Myocyte (in vitro differentiated cells): ENCODE data around the gene STOX2. TPM values are rescaled to one million over a fixed set of nuclear protein-coding genes. Genes with fewer than 3 reads are reported as not detected.

Source experiments
- DNase-seq: peaks from one replicate; pipeline ENCODE4 v3.0.0-alpha.2; 2012; ENCODE audit warnings: low read depth
- total RNA-seq: library from RNA; depleted of rRNA; stranded (reverse); fragments of >200 nt; gene quantifications from 2 replicates; pipeline ENCODE4 v1.2.3, GENCODE V29; 2014

The STOX2 gene
- total RNA-seq, 1 donor from 2014 or later = 0.53 TPM

DNA sequence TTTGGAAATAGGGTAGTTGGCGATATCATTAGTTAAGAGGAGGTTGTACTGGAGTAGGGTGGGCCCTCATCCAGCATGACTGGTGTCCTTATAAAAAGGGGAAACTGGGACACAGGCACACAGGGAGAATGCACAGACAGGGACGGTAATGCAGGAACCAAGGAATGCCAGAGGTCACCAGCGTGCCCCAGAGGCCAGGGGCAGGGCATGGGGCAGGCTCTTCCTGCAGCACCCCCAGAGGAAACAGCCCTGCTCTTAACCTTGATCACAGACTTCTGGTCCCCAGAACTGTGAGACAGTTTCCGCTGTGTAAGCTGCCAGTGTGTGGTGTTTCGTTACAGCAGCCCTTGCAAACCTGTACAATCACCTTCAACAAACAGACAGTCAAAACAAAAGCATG is 15.9 kb upstream of the STOX2 start:
- DNase-seq = no peak

DNA sequence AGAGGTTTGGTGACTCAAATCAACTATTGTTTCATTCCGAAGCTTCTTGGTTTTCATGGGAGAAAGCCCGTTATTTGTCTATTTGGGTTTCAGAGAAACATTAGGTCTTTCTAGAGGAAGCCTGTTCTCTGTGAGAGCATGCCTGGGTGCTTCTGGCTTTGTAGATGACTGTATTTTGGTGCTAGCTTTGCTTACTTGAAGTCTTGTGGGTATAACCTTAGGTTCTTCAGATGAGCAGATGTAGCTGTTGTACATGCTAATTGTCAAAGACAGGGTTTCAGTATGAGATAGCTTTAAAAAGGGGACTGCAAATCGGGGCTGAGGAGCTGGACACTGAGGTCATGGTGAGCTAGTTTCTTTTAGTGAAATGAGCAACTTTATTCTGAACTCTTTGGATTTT is 7.9 kb upstream of the STOX2 start:
- no peak for DNase-seq

DNA sequence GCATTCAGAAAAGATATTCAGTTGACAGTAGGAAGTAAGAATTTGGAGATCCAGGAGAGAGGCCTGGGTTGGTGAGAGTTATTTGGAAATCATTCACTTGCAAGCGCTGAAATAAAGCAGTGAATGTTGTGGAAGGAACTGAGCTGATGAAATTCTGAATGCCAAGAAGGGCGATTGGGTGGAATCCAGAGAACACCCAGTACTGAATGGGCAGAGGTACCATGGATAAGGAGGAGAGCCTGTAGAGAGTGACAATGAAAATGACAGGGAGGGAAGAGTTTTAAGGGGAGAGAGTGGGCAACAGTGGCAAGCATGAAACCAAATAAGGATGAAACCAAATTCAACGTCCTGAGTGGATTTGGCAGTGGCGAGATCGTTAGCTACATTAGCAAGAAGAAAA is 6.7 kb upstream of the STOX2 start:
- no peak for DNase-seq

DNA sequence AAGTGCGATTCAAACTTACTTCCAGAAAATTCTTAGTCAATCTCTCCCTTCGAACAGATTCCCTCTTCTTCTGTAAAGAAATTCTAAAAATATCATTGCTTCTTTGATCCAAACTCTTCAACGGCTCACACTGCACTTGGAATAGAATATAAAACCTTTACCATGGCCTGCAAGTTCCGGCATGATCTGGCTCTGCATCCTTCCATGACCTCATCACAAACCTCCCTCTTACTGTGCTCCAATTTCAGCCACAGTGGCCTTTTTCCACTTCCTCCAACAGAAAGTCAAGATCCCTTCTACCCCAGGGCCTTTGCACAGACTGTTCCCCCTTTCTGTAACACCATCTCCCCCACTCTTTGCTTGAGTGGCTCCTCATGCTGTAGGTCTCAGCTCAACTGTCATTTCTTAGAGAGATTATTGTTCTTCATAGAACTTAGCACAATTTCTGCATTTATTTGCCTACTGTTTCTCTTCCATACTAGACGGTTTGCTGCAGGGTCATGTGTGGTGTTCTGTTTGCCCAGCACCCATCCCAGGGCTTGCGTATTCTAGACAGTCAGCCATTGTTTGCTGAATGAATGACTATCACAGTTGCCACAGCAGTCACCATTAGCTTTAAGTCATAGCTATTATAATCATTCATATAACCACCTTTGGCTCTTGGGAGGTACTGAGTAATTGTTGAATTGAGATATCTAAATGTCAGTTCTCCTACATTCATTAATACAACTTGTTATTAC is 1.9 kb upstream of the STOX2 start:
- no peak for DNase-seq

DNA sequence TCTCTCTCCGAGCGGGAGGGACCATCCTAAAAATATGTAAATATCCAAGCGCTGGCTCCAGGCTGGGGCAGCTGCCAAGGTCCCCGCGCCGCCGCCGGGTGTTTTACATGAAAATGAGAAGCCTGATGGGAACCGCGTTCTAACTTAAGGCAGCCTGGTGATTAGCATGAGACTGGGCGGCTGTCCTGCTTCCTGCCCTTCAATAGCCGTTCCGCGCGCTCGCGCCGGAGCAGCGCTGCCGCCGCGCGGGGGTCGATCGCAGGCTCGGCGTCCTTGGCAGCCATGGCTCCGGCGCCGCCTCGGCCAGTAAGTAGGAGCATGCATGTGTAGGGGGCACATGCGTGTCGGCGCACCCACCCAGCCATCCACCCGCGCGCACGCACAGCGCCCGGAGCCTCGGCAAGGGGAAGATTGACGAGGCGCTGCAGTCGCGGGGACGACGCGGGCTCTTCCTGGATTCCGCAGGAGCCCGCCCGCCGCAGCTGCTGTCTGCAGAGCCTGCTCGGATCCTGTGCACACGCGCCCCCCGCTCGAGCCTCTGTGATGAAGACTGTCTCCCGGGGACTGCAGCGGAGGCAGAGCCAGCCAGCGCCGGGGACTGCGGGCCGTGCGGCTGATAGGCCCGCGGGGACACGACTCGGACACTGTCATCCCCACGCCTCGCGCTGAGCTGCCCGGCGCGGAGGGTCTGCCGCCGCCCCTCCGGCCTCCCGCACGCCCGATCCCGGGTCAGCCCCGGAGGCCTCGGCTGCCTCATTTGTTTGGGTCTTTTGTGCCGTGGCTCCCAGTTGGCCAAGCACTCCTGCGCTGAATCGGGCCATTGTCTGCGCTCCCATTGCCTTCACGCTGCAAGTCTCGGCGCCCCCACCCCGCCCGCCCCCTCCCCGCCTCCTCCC is 734 bp downstream of the STOX2 start:
- peak; percentile 2 for DNase-seq

DNA sequence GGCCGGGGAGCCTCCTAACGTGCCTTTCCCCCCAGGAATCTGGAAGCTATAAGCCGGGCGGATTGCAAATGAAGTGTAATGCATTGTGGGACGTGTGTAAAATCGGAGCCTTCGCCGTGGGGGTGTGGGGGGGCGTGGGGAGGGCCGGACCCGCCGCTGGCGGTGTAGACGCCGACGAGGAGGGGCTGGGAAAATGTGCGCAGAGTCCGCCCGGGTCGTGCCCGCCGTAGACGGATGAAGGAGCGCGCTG is 1.3 kb downstream of the STOX2 start:
- no peak for DNase-seq

DNA sequence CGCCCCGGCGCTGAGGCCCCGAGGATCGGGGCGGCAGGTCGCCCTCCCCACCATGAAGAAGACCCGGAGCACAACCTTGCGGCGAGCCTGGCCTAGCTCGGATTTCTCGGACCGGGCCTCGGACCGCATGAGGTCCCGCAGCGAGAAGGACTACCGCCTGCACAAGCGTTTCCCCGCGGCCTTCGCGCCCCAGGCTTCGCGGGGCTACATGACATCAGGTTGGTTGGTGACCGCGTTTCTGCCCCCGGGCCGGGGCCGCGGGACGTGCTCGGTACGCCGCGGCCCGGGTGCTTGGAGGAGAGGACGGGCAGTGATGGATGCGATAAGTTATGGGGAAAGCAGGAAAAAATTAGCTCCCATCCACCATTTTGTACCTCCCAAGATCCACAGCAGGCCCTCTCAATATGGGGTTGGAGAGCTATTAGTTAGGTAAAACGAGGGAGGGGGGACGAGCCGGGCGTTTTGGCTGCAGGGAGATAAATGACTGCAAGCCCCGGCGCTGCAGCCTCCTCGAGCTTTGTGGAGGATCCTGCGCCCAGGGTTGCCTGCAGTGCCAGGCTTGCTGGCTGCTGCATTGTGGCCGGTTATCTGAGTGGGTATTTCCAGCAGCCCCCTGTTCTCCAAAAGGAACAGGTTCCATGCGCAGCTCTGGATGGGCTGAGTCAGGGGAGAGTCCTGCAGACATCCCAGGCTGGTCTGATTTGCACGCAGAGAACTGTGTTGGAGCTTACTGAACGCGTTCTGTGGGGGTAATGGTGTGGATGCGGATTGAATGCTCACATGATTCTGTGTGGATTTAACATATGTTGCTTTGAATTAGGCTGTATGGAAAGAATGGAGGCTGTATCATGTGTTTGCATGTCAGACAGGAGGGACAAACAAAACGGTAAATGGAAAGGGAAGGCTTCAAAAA is 1.9 kb downstream of the STOX2 start:
- no peak for DNase-seq

DNA sequence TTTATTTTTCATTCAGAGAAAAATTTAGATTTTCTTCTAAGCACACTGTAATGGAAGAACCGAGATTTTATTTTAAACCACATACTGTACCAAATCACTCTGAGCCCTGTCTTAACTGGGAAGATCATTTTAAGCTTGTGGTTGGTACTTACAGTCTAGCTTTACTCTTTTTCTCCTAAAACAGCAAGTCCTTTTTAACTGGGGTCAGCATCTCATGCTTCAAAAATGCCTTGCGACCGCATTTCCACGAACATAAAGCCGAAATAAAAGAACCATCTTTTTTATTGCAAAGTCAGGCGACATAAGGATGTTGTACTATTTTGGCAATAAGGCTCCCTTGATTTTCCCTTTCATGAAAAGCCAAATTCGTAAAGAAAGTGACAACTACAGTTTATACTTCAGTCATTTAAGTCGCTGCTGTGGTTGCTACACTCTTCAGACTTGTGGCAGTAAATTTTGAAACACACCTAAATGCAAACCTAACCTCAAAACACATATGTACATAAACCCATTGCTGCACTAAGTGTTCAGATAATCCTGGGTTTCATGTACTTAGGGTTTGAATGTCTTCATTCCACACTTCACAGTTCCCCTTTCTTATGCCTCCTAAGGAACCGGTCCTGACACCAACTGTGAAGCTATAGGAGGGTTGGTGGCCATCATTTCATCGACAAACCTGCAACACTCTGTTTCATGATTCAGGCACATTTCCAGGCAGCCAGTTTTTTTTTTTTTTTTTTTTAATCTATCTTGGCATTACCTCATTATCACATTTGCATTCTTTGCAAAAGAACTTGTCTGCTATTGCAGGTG is 3.0 kb downstream of the STOX2 start:
- DNase-seq = no peak

DNA sequence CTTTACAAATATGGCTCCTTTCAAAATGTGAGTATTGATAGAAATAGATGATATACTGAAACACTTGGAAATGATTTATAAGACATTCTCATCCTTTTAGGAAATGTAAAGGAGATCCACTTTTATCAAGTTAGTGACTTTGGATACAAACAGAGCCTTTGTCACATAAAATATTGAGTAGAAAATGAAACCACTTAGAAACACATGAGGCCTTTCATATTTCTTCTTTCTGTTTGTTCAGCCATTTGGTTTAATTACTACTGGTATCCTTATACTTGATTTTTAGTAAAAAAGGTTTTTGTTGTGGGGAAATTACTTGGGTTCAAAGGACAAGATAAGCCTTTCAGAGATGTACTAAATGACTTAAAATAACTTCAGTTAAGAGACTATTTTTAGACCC is 4.1 kb downstream of the STOX2 start:
- DNase-seq = no peak

DNA sequence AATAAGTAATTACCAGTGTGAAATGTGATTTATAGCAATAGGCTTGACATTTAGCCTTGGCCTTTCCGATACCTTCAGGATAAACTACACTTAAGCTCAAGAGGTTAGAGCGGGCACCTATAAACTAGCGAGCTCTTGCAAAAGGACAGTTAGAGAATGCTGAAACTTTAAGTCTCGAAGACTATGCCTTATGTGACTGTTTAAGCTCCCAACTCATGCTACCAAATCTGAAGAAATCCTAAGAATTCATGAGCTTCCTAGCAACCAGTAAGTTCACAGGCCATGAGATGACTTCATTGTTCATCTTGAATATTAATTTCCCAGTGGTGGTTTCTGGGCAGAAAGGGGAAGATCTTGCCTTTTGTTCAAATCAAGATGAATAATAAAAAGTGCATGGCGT is 4.7 kb downstream of the STOX2 start:
- DNase-seq = no peak

DNA sequence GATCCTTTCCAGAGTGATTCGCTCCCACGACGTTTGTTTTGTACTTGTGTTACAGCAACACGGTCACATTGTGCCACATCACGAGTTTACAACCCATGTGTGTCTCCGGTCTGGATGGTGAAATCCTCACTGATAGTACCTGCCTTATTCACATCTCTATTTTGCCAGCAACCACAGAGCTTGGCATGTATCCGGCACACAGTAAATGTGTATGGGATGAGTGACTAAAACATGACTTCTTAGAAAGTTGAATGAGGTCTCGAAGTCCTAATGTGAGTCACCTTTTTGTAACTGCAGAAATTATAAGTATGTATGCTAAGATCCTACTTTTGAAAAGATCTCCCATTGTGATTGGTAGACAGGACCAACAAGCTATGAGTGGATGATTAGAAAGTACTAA is 7.5 kb downstream of the STOX2 start:
- no peak for DNase-seq

DNA sequence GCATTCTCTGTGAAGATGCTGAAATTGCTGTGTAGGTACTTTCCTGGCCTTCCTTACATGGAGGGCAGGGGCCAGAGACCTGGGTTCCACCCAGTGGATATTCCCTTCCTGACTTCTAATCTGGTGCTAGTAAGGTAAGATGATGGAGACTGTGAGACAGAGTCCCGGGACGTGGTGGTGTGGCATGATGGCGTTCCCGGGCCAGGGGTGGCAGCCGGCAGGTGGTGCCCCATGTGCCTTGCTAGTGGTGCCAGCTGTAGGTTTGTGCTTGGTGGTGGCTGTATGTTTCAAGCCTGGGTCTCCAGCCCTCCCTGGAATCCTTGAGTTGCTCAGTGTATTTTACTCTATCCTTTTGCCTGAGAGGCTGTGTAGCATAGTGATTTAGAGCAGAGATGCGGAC is 10.9 kb downstream of the STOX2 start:
- DNase-seq = no peak

DNA sequence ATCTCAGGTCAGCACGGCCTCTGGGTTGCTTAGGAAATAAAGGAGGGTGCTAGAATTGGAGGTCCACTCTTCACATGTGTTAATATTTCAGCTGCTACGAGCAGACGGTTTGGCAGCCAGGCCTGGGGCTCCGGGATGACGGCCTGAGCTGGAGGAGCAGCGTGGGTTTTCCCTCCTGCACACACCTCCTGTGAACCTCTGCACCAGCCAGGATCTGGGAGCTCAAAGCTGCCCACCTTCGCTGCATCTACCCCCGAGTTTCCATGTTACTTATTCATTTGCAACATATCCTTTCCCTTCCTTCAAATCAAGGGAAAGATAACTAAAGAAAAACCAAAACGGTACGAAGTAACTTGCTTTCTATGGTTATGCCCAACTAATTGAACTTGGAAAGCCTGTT is 13.6 kb downstream of the STOX2 start:
- no peak for DNase-seq

DNA sequence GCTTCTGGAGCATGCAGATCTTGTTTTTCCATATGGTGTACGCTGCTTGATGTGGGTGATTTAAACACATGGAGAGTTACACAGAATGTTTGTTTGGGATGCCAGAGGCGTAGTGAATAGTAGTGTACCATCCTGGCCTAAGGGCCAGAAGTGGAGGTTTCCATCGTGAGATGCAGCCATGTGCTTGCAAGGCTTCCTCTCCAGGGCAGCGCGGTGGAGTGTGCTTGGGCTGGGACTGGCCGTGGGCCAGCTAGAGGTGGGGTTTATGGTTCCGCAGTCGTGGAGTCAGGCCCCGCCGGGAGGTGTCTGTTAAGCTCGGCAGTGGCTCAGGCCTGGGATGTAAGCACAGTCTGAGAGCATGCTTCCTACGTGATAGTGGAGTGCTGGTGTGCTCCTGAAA is 14.0 kb downstream of the STOX2 start:
- DNase-seq = no peak

DNA sequence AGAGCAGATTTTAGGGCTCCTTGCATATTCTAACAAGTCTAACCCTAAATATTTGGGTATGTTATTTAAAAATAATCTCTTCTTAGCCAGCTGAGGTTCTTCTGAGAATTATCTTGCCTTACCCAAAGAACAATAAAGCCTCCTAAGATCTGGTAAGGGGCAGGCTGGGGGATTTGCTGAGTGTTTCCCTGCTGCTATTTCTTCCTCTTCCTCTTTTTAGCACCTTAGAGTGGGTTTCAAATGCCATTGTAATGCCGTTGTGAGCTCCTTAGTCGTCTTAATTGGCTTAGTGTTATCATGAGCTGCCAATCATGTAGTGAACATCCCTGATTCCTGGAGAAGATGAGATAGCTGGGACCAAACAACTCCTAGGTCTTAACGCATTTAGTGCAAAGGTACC is 15.4 kb downstream of the STOX2 start:
- no peak for DNase-seq

DNA sequence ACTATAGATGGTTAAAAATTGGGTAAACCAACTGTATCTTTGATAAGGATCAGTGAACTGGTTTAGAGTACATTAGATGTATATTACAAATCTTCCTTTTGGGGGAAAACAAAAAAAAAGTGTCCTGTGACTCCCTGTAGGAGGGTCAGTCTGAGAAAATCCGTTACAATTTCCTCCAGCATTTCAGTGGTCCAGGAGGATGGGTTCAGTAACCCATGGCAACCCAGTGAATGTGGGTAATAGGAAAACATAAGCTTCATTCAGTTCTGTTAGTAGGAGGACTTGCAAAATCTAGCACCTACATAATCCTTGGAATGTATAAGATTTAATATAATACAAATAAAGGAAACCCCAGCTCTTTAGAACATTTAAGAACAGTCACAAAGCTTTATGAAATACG is 16.2 kb downstream of the STOX2 start:
- DNase-seq = no peak

DNA sequence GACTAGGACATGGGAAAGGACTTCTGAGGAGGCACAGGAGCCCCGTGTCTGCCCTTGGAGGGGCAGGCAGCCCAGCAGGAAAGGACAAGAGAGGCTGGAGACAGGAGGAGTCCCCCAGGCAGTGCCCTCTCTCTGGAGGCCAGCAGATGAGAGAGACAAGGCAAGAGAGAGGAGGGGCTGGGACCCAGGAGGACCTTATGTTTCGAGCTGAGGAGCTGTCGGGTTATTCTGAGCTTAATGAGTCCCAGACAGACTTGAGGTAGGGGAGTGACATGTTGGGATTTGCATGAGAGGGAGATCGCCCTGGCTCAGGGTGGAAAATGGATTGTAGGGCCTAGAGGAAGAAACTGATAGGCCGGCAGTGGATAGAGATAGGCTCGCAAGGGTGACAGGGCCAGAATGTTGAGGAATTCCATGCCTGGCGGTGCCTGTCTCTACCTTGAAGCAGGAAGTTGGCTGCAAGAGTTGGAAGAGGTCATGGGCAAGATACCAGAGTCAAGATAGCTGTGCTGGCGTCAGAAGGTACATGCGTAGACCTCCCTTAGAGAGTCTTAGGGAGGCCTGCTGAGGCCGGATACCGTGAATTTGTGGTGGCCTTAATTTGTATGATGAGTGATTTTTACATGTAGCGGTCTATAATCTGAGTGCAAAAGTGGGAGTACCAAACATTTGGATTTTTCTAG is 19.4 kb downstream of the STOX2 start:
- DNase-seq = no peak

DNA sequence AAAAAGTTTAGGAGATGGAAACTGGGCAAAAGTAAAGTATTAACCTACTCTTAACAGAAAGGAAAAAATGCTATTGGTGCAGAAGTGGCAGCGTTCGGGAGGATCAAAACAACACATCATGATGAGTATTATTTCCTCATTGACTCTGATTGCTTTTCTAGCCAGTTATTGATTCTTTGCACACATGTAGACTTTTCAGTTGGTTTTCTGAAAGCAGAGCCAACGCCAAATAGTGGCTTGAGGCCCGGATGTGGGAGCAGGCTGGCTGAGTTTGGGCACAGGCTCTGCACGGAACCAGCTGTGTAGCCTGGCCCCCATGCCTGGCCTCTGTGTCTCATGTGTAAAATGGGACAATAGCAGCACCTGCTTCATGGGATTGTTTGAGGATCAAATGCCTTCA is 21.8 kb downstream of the STOX2 start:
- DNase-seq = no peak

DNA sequence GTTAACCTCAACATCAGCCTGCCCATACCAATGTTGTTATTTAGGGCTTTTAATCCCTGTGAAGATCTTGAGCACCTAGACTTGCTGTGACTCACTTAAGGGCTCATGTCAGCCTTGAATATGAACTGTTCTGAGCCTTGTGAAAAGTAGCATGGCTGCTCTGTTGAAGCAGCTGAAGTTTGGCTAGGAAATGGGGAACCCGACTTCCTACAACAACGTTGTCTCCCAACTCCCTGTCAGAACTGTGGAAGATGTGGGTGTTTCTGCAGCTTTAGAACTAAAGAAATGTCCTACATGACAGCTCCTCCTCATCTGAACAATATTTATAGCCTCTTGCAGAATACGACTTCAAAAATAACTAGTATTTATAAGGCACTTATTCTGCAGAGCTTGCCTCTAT is 27.5 kb downstream of the STOX2 start:
- no peak for DNase-seq

DNA sequence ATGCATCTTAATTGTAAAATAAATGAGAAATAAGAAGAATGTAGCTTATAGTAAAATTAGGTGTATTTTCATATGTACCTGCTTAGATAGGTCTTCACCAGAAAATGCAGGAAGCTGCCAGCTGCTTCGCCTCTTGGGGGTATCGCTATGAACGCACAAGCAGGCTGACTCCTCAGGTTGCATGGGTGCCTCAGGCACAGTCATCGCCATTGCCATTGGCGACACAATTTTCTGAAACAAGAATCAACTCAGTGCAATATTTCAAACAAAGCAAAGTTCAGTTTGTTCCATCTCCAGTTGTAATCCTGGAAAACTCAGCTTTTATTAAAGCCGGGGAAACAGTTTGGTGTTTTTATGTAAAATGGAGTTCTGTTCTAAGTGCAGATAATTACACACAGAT is 29.7 kb downstream of the STOX2 start:
- DNase-seq = no peak
